Pons (tissue), 1 donor: ENCODE measurements around the gene APOL3.
"Not testable (repeated sequence)": the region's sequence is repeated elsewhere in the genome, so short reads cannot be mapped to it uniquely, and the experiment has no call there.

ENCODE experiments used
- DNase-seq: peaks from one replicate; pipeline ENCODE4 v3.0.0-alpha.2; 2016; ENCODE audit warnings: low spot score

Gene APOL3

GRCh38 chr22:36193171-36193570 lies 32.6 kb upstream of the APOL3 start:
- no peak for DNase-seq

GRCh38 chr22:36192542-36192941 lies 32.0 kb upstream of the APOL3 start:
- no peak for DNase-seq

GRCh38 chr22:36191106-36191836 lies 30.7 kb upstream of the APOL3 start:
- DNase-seq, result peak; percentile 94

GRCh38 chr22:36187862-36188261 lies 27.3 kb upstream of the APOL3 start:
- DNase-seq, result not testable (repeated sequence)

- no peak for DNase-seq
Measured at GRCh38 chr22:36185828-36186624, 25.5 kb upstream of the APOL3 start.

GRCh38 chr22:36184433-36185025 lies 24.0 kb upstream of the APOL3 start:
- DNase-seq, result peak; percentile 55

- DNase-seq, result no peak
Measured at GRCh38 chr22:36183446-36183845, 22.9 kb upstream of the APOL3 start.

GRCh38 chr22:36182857-36183256 lies 22.3 kb upstream of the APOL3 start:
- DNase-seq, result no peak

GRCh38 chr22:36182056-36182455 lies 21.5 kb upstream of the APOL3 start:
- no peak for DNase-seq

GRCh38 chr22:36180928-36181327 lies 20.4 kb upstream of the APOL3 start:
- no peak for DNase-seq

- DNase-seq, result peak; percentile 52
Measured at GRCh38 chr22:36180038-36180880, 19.7 kb upstream of the APOL3 start.

GRCh38 chr22:36177160-36177559 lies 16.6 kb upstream of the APOL3 start:
- no peak for DNase-seq

GRCh38 chr22:36175892-36176291 lies 15.3 kb upstream of the APOL3 start:
- no peak for DNase-seq

- no peak for DNase-seq
Measured at GRCh38 chr22:36171941-36172340, 11.4 kb upstream of the APOL3 start.

- no peak for DNase-seq
Measured at GRCh38 chr22:36166518-36167220, 6.1 kb upstream of the APOL3 start.

- DNase-seq, result no peak
Measured at GRCh38 chr22:36166086-36166485, 5.5 kb upstream of the APOL3 start.

GRCh38 chr22:36165141-36165540 lies 4.6 kb upstream of the APOL3 start:
- DNase-seq, result no peak

GRCh38 chr22:36164621-36165020 lies 4.1 kb upstream of the APOL3 start:
- DNase-seq, result peak; percentile 72

GRCh38 chr22:36163497-36163896 lies 2.9 kb upstream of the APOL3 start:
- DNase-seq, result no peak

GRCh38 chr22:36162127-36163034 lies 1.8 kb upstream of the APOL3 start:
- DNase-seq, result no peak

GRCh38 chr22:36161793-36162126 lies 1.2 kb upstream of the APOL3 start:
- DNase-seq, result not testable (repeated sequence)
